ENCODE results near the gene OLIG1. TPM values are rescaled to one million over a fixed set of nuclear protein-coding genes. Genes with fewer than 3 reads are reported as not detected.

Gene OLIG1
- total RNA-seq, 1 donor from 2014 or later: not detected

DNA sequence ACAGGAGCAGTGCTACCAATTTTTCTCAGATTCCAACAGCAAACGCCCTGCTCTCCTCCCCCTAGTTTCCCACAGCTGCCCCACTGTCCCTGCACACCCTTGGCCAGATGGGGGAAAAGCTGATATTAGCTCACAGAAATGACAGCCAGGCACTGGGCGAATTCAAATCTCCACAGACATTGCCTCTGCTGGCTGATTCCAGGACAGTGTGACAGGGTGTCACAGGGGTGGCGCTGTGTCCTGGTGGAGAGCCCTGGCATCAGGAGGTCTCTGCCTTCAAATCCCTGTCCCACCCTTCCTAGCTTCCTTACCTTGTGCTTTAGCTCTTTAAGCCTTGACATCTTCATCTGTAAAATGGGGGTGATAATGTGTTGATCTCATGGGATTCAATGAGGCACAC, 10.4 kb downstream of the OLIG1 start:
- Histone ChIP-seq H3K4me1 (ENCODE audit: control insufficient read depth in 3 of 3, insufficient read depth in 3 of 3, low read length in 3 of 3) (no peaks in the 10 kb centered on the region), H3K27me3 (ENCODE audit: control insufficient read depth in 3 of 3, insufficient read depth in 3 of 3, low read length in 3 of 3) (peaks cover 15 to 26% (median 16%) of the 10 kb centered on the region in 3 donors), H3K27ac (ENCODE audit: low read depth, low read length) (no peak overlapping the region), H3K9ac (ENCODE audit: low read depth in 1 of 3, low read length in 3 of 3) (no peak overlapping the region), H3K9me3 (ENCODE audit: control insufficient read depth in 3 of 3, low read length in 3 of 3) (no peaks in the 10 kb centered on the region), H3K36me3 (ENCODE audit: control insufficient read depth in 3 of 3, insufficient read depth in 3 of 3, low read length in 3 of 3) (no peaks in the 10 kb centered on the region), H3K4me3 (ENCODE audit: low read length in 3 of 3) (no peak overlapping the region)

DNA sequence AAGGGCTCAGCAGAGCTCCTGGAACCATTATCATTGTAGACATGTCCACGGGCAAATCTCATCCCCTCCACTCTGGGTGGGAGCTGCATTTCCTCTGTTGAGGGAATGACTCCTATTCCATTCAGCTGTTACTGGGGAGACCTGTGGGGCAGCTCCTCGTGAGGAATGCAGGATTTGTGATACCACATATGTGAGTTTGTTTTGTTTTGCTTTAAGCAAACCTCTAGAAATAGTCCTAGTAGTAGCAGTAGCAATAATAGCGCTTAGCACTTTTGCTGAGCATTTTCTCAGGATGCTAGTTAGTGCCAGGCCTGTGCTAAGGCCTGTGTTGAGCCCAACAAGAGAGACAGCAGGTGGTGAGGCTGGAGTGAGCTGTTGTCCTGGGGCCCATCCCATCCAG, 10.8 kb downstream of the OLIG1 start:
- Histone ChIP-seq H3K27me3 (ENCODE audit: control insufficient read depth in 3 of 3, insufficient read depth in 3 of 3, low read length in 3 of 3) (peaks cover 13 to 22% (median 19%) of the 10 kb centered on the region in 3 donors), H3K4me3 (ENCODE audit: low read length in 3 of 3) (no peak overlapping the region), H3K9me3 (ENCODE audit: control insufficient read depth in 3 of 3, low read length in 3 of 3) (no peaks in the 10 kb centered on the region), H3K9ac (ENCODE audit: low read depth in 1 of 3, low read length in 3 of 3) (no peak overlapping the region), H3K27ac (ENCODE audit: low read depth, low read length) (no peak overlapping the region), H3K36me3 (ENCODE audit: control insufficient read depth in 3 of 3, insufficient read depth in 3 of 3, low read length in 3 of 3) (no peaks in the 10 kb centered on the region), H3K4me1 (ENCODE audit: control insufficient read depth in 3 of 3, insufficient read depth in 3 of 3, low read length in 3 of 3) (no peaks in the 10 kb centered on the region)

DNA sequence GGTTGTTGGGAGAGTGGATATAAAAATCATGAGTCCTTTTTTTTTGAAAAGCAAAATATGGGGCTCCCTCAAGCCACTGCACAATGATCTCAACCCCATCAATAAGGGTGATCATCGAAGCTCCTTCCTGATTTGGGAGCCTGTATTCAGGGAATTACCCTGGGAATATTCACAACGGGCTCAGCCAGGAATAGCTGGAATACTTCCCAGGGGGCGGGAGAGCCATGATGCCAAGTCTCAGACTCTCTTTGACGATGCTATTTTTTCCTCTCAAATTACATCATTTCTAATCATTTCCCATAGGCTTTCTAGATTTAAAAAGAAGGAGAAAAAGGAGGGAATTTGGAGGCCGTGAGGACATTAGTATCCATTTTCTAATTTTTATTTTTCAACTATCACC, 18.4 kb downstream of the OLIG1 start:
- peaks cover 0 to 10% (median 3%) of the 10 kb centered on the region in 3 donors for H3K27me3 ChIP-seq (ENCODE audit: control insufficient read depth in 3 of 3, insufficient read depth in 3 of 3, low read length in 3 of 3)
- no peaks in the 10 kb centered on the region for H3K36me3 ChIP-seq (ENCODE audit: control insufficient read depth in 3 of 3, insufficient read depth in 3 of 3, low read length in 3 of 3)
- H3K9ac ChIP-seq (ENCODE audit: low read depth in 1 of 3, low read length in 3 of 3): no peak overlapping the region
- H3K4me1 ChIP-seq (ENCODE audit: control insufficient read depth in 3 of 3, insufficient read depth in 3 of 3, low read length in 3 of 3): no peaks in the 10 kb centered on the region
- H3K9me3 ChIP-seq (ENCODE audit: control insufficient read depth in 3 of 3, low read length in 3 of 3): no peaks in the 10 kb centered on the region
- no peak overlapping the region for H3K4me3 ChIP-seq (ENCODE audit: low read length in 3 of 3)
- H3K27ac ChIP-seq (ENCODE audit: low read depth, low read length): no peak overlapping the region

DNA sequence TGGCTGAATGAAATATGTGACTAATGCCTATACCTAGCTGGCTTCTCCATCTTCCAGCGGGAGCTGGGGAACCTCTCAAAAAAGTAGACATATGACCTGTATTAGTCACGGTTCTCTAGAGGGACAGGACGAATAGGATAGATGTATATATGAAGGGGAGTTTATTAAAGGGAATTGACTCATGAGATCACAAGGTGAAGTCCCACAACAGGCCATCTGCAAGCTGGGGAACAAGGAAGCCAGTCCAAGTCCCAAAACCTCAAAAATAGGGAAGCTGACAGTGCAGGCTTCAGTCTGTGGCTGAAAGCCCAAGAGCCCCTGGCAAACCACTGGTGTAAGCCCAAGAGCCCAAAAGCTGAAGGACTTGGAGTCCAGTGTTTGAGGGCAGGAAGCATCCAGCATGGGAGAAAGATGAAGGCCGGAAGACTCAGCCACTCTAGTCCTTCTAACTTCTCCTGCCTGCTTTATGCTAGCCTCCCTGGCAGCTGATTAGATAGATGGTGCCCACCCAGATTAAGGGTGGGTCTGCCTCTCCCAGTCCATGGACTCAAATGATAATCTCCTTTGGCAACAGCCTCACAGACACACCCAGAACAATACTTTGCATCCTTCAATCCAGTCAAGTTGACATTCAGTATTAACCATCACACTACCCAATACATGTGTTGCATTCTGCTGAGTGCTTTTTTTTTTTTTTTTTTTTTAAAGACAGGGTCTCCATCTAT, 19.6 kb downstream of the OLIG1 start:
- H3K27me3 ChIP-seq (ENCODE audit: control insufficient read depth in 3 of 3, insufficient read depth in 3 of 3, low read length in 3 of 3): peaks cover 0 to 10% (median 3%) of the 10 kb centered on the region in 3 donors
- H3K9me3 ChIP-seq (ENCODE audit: control insufficient read depth in 3 of 3, low read length in 3 of 3): no peaks in the 10 kb centered on the region
- no peaks in the 10 kb centered on the region for H3K4me1 ChIP-seq (ENCODE audit: control insufficient read depth in 3 of 3, insufficient read depth in 3 of 3, low read length in 3 of 3)
- H3K9ac ChIP-seq (ENCODE audit: low read depth in 1 of 3, low read length in 3 of 3): no peak overlapping the region
- no peak overlapping the region for H3K4me3 ChIP-seq (ENCODE audit: low read length in 3 of 3)
- no peaks in the 10 kb centered on the region for H3K36me3 ChIP-seq (ENCODE audit: control insufficient read depth in 3 of 3, insufficient read depth in 3 of 3, low read length in 3 of 3)
- no peak overlapping the region for H3K27ac ChIP-seq (ENCODE audit: low read depth, low read length)

DNA sequence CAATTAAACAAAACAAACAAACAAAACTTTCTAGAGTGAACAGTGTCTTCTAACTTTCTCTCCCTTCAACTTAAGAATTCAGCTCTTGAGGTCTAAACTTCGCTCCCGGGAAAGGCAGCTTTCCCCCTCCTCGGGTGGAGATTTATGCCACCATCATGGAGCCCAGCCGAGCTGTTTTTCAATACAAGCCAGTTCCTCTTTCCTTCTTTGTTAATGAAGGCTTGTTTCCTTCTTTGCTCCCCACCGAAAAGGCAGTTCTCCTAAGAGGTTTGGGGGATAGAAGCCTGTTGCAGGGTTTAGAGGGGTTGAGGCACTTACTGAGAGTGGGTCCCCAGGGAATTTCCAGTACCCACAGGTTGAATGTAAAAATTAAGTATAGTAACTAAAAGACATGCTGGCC, 26.5 kb downstream of the OLIG1 start:
- H3K36me3 ChIP-seq (ENCODE audit: control insufficient read depth in 3 of 3, insufficient read depth in 3 of 3, low read length in 3 of 3): no peaks in the 10 kb centered on the region
- no peaks in the 10 kb centered on the region for H3K4me1 ChIP-seq (ENCODE audit: control insufficient read depth in 3 of 3, insufficient read depth in 3 of 3, low read length in 3 of 3)
- H3K27ac ChIP-seq (ENCODE audit: low read depth, low read length): no peak overlapping the region
- peaks cover 0 to 7% (median 2%) of the 10 kb centered on the region in 3 donors for H3K27me3 ChIP-seq (ENCODE audit: control insufficient read depth in 3 of 3, insufficient read depth in 3 of 3, low read length in 3 of 3)
- no peaks in the 10 kb centered on the region for H3K9me3 ChIP-seq (ENCODE audit: control insufficient read depth in 3 of 3, low read length in 3 of 3)
- no peak overlapping the region for H3K4me3 ChIP-seq (ENCODE audit: low read length in 3 of 3)
- no peak overlapping the region for H3K9ac ChIP-seq (ENCODE audit: low read depth in 1 of 3, low read length in 3 of 3)

DNA sequence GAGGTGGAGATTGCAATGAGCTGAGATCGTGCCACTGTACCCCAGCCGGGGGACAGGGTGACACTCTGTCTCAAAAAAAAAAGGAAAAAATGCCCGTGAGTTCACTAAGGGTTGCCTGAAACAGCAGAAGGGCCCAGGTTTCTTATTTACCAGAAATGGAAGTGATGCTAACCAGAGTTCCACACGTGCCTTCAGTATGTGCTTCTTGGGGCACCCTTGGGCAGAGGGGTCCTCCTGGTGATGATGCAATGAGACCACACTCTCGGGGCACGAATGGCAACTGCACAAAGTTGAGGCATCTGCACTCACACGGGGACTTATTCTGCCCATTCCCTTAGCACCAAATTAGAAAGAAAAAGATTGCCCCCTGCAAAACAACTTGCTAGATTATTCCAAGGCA, 29.2 kb downstream of the OLIG1 start:
- H3K4me1 ChIP-seq (ENCODE audit: control insufficient read depth in 3 of 3, insufficient read depth in 3 of 3, low read length in 3 of 3): no peaks in the 10 kb centered on the region
- H3K27me3 ChIP-seq (ENCODE audit: control insufficient read depth in 3 of 3, insufficient read depth in 3 of 3, low read length in 3 of 3): peaks cover 5 to 17% (median 6%) of the 10 kb centered on the region in 3 donors
- no peak overlapping the region for H3K27ac ChIP-seq (ENCODE audit: low read depth, low read length)
- no peak overlapping the region for H3K4me3 ChIP-seq (ENCODE audit: low read length in 3 of 3)
- H3K9me3 ChIP-seq (ENCODE audit: control insufficient read depth in 3 of 3, low read length in 3 of 3): no peaks in the 10 kb centered on the region
- no peak overlapping the region for H3K9ac ChIP-seq (ENCODE audit: low read depth in 1 of 3, low read length in 3 of 3)
- no peaks in the 10 kb centered on the region for H3K36me3 ChIP-seq (ENCODE audit: control insufficient read depth in 3 of 3, insufficient read depth in 3 of 3, low read length in 3 of 3)

DNA sequence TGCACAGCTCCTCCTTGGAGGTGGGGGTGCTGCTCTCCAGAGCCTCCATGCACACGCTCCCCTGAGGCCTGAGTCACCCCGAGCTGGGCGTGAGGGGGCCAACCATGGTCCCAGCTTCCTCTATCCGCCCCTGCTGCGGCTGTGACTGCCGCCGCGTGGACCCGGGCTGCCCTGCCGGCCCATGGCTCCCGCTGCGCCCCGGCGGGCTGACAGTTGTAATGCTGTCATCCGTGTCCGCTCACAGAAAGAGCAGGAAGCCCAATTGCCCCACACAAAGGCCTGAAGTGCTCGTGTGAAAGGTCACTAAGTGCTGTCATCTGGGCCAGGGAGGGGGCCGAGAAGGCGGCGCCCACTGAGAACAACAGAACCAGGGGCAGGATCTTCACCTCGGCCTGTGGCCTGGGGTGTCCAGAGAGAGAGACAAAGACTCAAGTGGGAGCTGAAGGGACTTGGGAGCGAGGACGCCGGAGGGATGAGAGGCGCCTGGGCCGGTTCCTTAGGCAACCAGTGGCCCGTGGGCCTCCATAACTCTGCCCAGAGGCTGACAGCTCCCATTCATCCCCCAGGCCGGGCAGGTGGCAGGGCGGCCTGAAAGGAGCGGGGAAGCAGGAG, 31.5 kb downstream of the OLIG1 start:
- Histone ChIP-seq H3K9ac (ENCODE audit: low read depth in 1 of 3, low read length in 3 of 3) (no peak overlapping the region), H3K4me3 (ENCODE audit: low read length in 3 of 3) (no peak overlapping the region), H3K27ac (ENCODE audit: low read depth, low read length) (no peak overlapping the region), H3K36me3 (ENCODE audit: control insufficient read depth in 3 of 3, insufficient read depth in 3 of 3, low read length in 3 of 3) (no peaks in the 10 kb centered on the region), H3K27me3 (ENCODE audit: control insufficient read depth in 3 of 3, insufficient read depth in 3 of 3, low read length in 3 of 3) (peaks cover 9 to 27% (median 15%) of the 10 kb centered on the region in 3 donors), H3K4me1 (ENCODE audit: control insufficient read depth in 3 of 3, insufficient read depth in 3 of 3, low read length in 3 of 3) (no peaks in the 10 kb centered on the region), H3K9me3 (ENCODE audit: control insufficient read depth in 3 of 3, low read length in 3 of 3) (no peaks in the 10 kb centered on the region)

DNA sequence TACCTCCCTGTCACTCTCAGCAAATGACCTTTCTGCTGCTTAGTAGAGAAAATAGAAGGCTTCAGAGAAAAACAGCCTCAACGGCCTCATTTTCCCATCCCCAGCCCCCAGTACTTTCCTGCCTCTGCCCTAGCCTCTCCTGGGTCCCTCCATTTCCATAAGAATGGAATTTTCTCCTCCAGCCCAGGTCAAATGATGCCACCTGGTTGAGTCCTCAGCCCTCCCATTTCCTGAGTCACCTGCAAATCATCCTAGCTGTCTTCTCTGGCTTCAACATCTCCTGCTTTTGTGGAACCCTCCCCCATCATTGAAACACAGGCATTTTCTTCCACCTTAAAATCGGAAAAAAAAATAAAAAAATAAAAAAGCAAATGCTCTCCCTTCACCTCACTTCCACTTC, 35.1 kb downstream of the OLIG1 start:
- H3K9me3 ChIP-seq (ENCODE audit: control insufficient read depth in 3 of 3, low read length in 3 of 3): no peaks in the 10 kb centered on the region
- peaks cover 0 to 3% (median 2%) of the 10 kb centered on the region in 3 donors for H3K4me1 ChIP-seq (ENCODE audit: control insufficient read depth in 3 of 3, insufficient read depth in 3 of 3, low read length in 3 of 3)
- peaks cover 30 to 51% (median 39%) of the 10 kb centered on the region in 3 donors for H3K27me3 ChIP-seq (ENCODE audit: control insufficient read depth in 3 of 3, insufficient read depth in 3 of 3, low read length in 3 of 3)
- H3K27ac ChIP-seq (ENCODE audit: low read depth, low read length): no peak overlapping the region
- no peak overlapping the region for H3K9ac ChIP-seq (ENCODE audit: low read depth in 1 of 3, low read length in 3 of 3)
- H3K36me3 ChIP-seq (ENCODE audit: control insufficient read depth in 3 of 3, insufficient read depth in 3 of 3, low read length in 3 of 3): no peaks in the 10 kb centered on the region
- no peak overlapping the region for H3K4me3 ChIP-seq (ENCODE audit: low read length in 3 of 3)

DNA sequence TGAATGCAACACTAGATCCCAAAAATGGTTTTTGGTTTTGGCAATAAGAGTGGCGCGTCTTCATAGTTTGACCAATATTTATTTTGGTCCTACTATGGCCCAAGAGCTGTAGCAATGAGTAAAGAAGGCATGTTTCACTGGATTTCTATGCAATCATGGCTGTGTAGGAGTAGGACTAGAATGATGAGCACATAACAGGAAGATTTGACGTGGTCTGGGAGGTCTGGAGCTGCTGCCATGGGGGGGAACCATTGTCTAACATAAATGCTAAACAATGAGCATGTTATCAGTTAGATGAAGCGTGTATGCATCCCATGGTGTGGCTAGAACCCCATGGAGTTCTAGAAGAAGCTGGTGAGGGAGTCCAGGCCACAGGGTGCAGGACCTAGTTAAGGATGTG, 38.3 kb downstream of the OLIG1 start:
- peaks cover 47 to 62% (median 59%) of the 10 kb centered on the region in 3 donors for H3K27me3 ChIP-seq (ENCODE audit: control insufficient read depth in 3 of 3, insufficient read depth in 3 of 3, low read length in 3 of 3)
- peaks cover 0 to 3% (median 2%) of the 10 kb centered on the region in 3 donors for H3K4me1 ChIP-seq (ENCODE audit: control insufficient read depth in 3 of 3, insufficient read depth in 3 of 3, low read length in 3 of 3)

DNA sequence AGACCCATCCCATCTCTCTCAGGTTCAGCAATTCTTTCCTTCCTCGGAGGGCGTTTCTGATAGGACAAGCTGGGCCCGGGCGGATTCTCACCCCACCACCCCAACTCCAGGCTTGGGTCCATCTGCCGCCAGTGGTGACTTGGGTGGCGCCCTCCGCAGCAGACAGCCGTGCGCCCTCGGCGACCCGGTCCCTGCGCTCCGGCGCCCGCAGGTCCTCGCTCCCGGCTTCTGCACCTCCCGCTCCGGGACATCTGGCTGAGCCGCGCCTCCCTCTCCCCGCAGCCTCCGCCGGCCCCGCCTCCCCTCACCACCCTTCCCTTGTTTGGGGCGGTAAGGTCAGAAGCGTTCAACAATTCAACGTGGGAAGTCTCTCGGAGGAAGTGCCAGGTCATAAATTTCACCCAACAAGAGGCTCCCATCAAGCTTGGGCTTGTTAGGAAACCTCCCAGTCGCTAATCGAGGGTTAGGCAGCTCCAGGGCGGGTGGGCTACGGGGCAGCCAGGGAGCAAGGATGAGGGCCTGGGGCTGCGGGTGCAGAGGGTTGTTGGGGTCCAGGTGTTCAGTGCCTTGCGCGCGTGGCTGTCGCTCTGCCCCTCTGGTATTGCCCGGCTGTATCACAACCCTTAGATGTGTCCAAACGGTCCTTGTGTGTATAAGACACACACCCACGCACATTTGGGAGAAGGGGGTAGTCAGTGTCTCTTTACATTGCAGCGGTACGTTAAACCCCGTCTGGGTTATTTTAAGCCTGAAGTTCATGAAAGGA, 39.8 kb downstream of the OLIG1 start:
- H3K27me3 ChIP-seq (ENCODE audit: control insufficient read depth in 3 of 3, insufficient read depth in 3 of 3, low read length in 3 of 3): peaks cover 42 to 61% (median 61%) of the 10 kb centered on the region in 3 donors
- no peaks in the 10 kb centered on the region for H3K9me3 ChIP-seq (ENCODE audit: control insufficient read depth in 3 of 3, low read length in 3 of 3)
- no peak overlapping the region for H3K4me3 ChIP-seq (ENCODE audit: low read length in 3 of 3)
- H3K36me3 ChIP-seq (ENCODE audit: control insufficient read depth in 3 of 3, insufficient read depth in 3 of 3, low read length in 3 of 3): no peaks in the 10 kb centered on the region
- no peak overlapping the region for H3K9ac ChIP-seq (ENCODE audit: low read depth in 1 of 3, low read length in 3 of 3)
- peaks cover 0 to 3% (median 2%) of the 10 kb centered on the region in 3 donors for H3K4me1 ChIP-seq (ENCODE audit: control insufficient read depth in 3 of 3, insufficient read depth in 3 of 3, low read length in 3 of 3)
- no peak overlapping the region for H3K27ac ChIP-seq (ENCODE audit: low read depth, low read length)

More for the DNA sequence above, 38.3 kb downstream of the OLIG1 start:
- Histone ChIP-seq H3K36me3 (ENCODE audit: control insufficient read depth in 3 of 3, insufficient read depth in 3 of 3, low read length in 3 of 3) (no peaks in the 10 kb centered on the region), H3K4me3 (ENCODE audit: low read length in 3 of 3) (no peak overlapping the region), H3K9me3 (ENCODE audit: control insufficient read depth in 3 of 3, low read length in 3 of 3) (no peaks in the 10 kb centered on the region), H3K9ac (ENCODE audit: low read depth in 1 of 3, low read length in 3 of 3) (no peak overlapping the region), H3K27ac (ENCODE audit: low read depth, low read length) (no peak overlapping the region)

Measured in skeletal muscle tissue (tissue), 4 donors.